ENCODE results near the gene SH2D2A.

DNA sequence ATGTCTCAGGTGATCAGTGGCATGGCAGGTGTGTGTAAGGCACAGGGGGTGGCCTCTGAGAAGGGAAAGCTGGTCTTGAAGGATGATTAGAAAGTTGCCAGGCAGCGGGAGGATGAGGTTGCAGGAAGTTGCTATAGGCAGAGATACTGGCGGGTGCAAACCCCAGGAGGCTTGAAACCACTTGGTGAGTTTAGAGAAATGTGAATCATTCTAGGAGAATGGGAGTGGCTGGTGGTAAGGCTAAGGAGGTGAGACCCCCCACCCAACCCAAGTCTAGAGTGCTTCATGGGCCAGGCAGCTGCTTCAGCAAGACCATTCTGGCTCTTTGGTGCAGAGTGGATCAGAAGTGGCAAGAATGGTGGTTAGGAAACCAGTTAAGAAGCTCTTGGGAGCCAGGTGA lies 9.0 kb downstream of the SH2D2A start:
- TF ChIP-seq POLR2A (IDR thresholded peaks at IDR 0.05) (no peak), CTCF (IDR thresholded peaks at IDR 0.05) (no peak), EP300 (IDR thresholded peaks at IDR 0.05) (no peak), POLR2AphosphoS5 (IDR thresholded peaks at IDR 0.05) (no peak)

All from stomach (tissue), 4 donors.